Endothelial cell of umbilical vein (primary cell): ENCODE data around the gene ZNF689. TPM values are rescaled to one million over a fixed set of nuclear protein-coding genes. Genes with fewer than 3 reads are reported as not detected.

Experiments
- BruUV-seq: library from RNA; stranded (reverse); fragments of 400-500 nt; replicated peaks from 2 replicates; lab custom pipeline; 2021; lab: Mats Ljungman, UMichigan
- CTCF ChIA-PET: fragments of 300-600, 350-600 bp; sonication (Branson Sonifier 250); formaldehyde crosslinking; loops from one replicate; lab custom pipeline; 2021; ENCODE audit warnings: antibody characterized with exemption, inconsistent platforms; lab: Charles Lee
- POLR2A ChIA-PET: fragments of 300-600, 350-600 bp; sonication (Branson Sonifier 250); formaldehyde crosslinking; loops from one replicate; lab custom pipeline; 2021; ENCODE audit warnings: antibody characterized with exemption, inconsistent platforms; lab: Charles Lee
- DNase-seq: peaks from one replicate; pipeline ENCODE4 v3.0.0-alpha.2; 2011; ENCODE audit warnings: low read depth, low spot score
- FAIRE-seq: peaks from 2 replicates; lab custom pipeline; 2011; peaks lifted over from hg19 to GRCh38; lab: Jason Lieb, UNC
- H2AFZ ChIP-seq: 2 replicates; pipeline ENCODE4 v1.6.0; 2012; ENCODE audit warnings: low read depth, low read length, control low read depth, inconsistent platforms
- H3K27ac ChIP-seq: 2 replicates; pipeline ENCODE4 v1.5.1; 2011; ENCODE audit warnings: low read depth, mild to moderate bottlenecking, control low read depth, low read length, moderate library complexity; ENCODE audit not compliant: insufficient read depth
- H3K27me3 ChIP-seq, 2 experiments: 2 replicates each; pipeline versions ENCODE4 v1.6.0 to v1.6.1; 2011; ENCODE audit warnings: low read length in 2 of 2, mixed read lengths in 1 of 2; ENCODE audit not compliant: control insufficient read depth in 2 of 2, insufficient read depth in 2 of 2
- H3K36me3 ChIP-seq, 2 experiments: 2 replicates in 1 of 2; 3 replicates in 1 of 2; pipeline ENCODE4 v1.5.1; 2011; ENCODE audit warnings: low read length in 2 of 2, mild to moderate bottlenecking in 1 of 2, moderate library complexity in 1 of 2; ENCODE audit not compliant: control insufficient read depth in 2 of 2, insufficient read depth in 2 of 2; ENCODE audit errors: extremely low read depth in 1 of 2
- H3K4me1 ChIP-seq: 3 replicates; pipeline ENCODE4 v1.5.1; 2011; ENCODE audit warnings: mild to moderate bottlenecking, low read length; ENCODE audit not compliant: control insufficient read depth, insufficient read depth; ENCODE audit errors: extremely low read depth
- H3K4me2 ChIP-seq: 2 replicates; pipeline ENCODE4 v1.6.1; 2011; ENCODE audit warnings: low read length, control low read depth, mixed read lengths; ENCODE audit not compliant: insufficient read depth
- H3K4me3 ChIP-seq, 3 experiments: fragments of 200-600 bp in 1 of 3; sonication (generic), shearing (Covaris generic) in 1 of 3; replicated peaks in 1 of 3; 2 replicates each; pipeline ENCODE4 v1.5.1; 2011 to 2016; ENCODE audit warnings: control low read depth in 3 of 3, low read length in 3 of 3, mild to moderate bottlenecking in 2 of 3, inconsistent platforms in 1 of 3, low read depth in 1 of 3, moderate library complexity in 1 of 3; ENCODE audit not compliant: insufficient read depth in 1 of 3
- H3K79me2 ChIP-seq: 2 replicates; pipeline ENCODE4 v1.6.0; 2012; ENCODE audit warnings: low read length, inconsistent platforms; ENCODE audit not compliant: control insufficient read depth, insufficient read depth
- H3K9ac ChIP-seq: replicated peaks from 2 replicates; pipeline ENCODE3; 2011; ENCODE audit warnings: low read length, control low read depth; ENCODE audit not compliant: insufficient read depth; ENCODE audit errors: extremely low read depth
- H3K9me1 ChIP-seq: replicated peaks from 3 replicates; pipeline ENCODE4 v1.6.0; 2011; ENCODE audit warnings: mild to moderate bottlenecking, low read length; ENCODE audit not compliant: control insufficient read depth, insufficient read depth; ENCODE audit errors: extremely low read depth
- H3K9me3 ChIP-seq: replicated peaks from 2 replicates; pipeline ENCODE4 v1.5.1; 2012; ENCODE audit warnings: low read length, inconsistent platforms; ENCODE audit not compliant: control insufficient read depth, insufficient read depth
- H4K20me1 ChIP-seq: replicated peaks from 2 replicates; pipeline ENCODE3; 2011; ENCODE audit warnings: mild to moderate bottlenecking, low read length; ENCODE audit not compliant: control insufficient read depth, insufficient read depth; ENCODE audit errors: extremely low read depth
- EZH2 ChIP-seq: IDR thresholded peaks from 2 replicates; pipeline ENCODE4 v1.6.1; 2012; ENCODE audit warnings: borderline replicate concordance, low read depth, mild to moderate bottlenecking, moderate library complexity, low read length, inconsistent platforms; ENCODE audit not compliant: severe bottlenecking
- FOS ChIP-seq: IDR thresholded peaks from 2 replicates; pipeline ENCODE4 v1.6.1; 2011; ENCODE audit warnings: mild to moderate bottlenecking, low read length, moderate library complexity, borderline replicate concordance; ENCODE audit not compliant: insufficient read depth
- GATA2 ChIP-seq: IDR thresholded peaks from 2 replicates; pipeline ENCODE4 v1.7.0; 2011; ENCODE audit warnings: low read depth, mild to moderate bottlenecking, moderate library complexity, mixed read lengths, low read length; ENCODE audit not compliant: insufficient read length, insufficient read depth
- JUN ChIP-seq: IDR thresholded peaks from 2 replicates; pipeline ENCODE4 v1.6.1; 2011; ENCODE audit warnings: borderline replicate concordance, low read depth; ENCODE audit not compliant: insufficient read length, insufficient read depth
- MAX ChIP-seq: IDR thresholded peaks from 2 replicates; pipeline ENCODE4 v1.6.1; 2011; ENCODE audit not compliant: insufficient read depth, insufficient read length
- MYC ChIP-seq: IDR thresholded peaks from one replicate; pipeline ENCODE4 v1.6.1; 2011; ENCODE audit warnings: mild to moderate bottlenecking, low read depth, low read length
- POLR2A ChIP-seq: IDR thresholded peaks from 2 replicates; pipeline ENCODE4 v1.6.1; 2012; ENCODE audit warnings: low read depth, mild to moderate bottlenecking, control low read depth, low read length
- POLR2AphosphoS5 ChIP-seq: IDR thresholded peaks from 2 replicates; pipeline ENCODE4 v1.6.1; 2012; ENCODE audit warnings: low read depth, mild to moderate bottlenecking, control low read depth, low read length, moderate library complexity; ENCODE audit not compliant: insufficient read depth
- dilution Hi-C: fragments of 300-500 bp; cut with MboI; formaldehyde crosslinking; loops from one replicate; pipeline ENCODE4 v1.15.0; 2019; ENCODE audit warnings: low sequenced_read_pairs; ENCODE audit not compliant: extremely low pct_ligation_motif_present
- intact Hi-C: fragments of 100-400 bp; cut with micrococcal nuclease; formaldehyde crosslinking; loops from one replicate; pipeline ENCODE4 v1.10.0; 2022
- polyA plus RNA-seq, 4 experiments: library from polyadenylated mRNA; depleted of rRNA in 3 of 4; stranded (reverse) in 3 of 4; unstranded in 1 of 4; fragments of >200 nt; gene quantifications; 2 replicates each; pipeline versions ENCODE4 v1.2.1 to v1.2.3, GENCODE V29; 2011 to 2012; ENCODE audit warnings: missing spikeins in 1 of 4
- total RNA-seq: library from RNA; stranded (reverse); gene quantifications from 2 replicates; pipeline ENCODE4 v1.2.3, GENCODE V29; 2021
- TF ChIP-seq, protein P1 (sequence below), 2 donors: IDR thresholded peaks; 1 replicate in 1 of 2; 2 replicates in 1 of 2; pipeline ENCODE4 v1.5.1; 2011; ENCODE audit warnings: low read length in 2 of 2, mild to moderate bottlenecking in 2 of 2, moderate library complexity in 2 of 2, control low read depth in 1 of 2, inconsistent platforms in 1 of 2, low read depth in 1 of 2; ENCODE audit not compliant: insufficient read depth in 1 of 2; ENCODE audit errors: extremely low read depth in 1 of 2

ZNF689 gene
- total and polyA plus RNA-seq, 2 donors (not counting 3 experiments of a cell fraction or from before 2014, with no cell fraction given), result 7.5 to 8.4 TPM

GRCh38 chr16:30619202-30619601 lies 9.0 kb upstream of the ZNF689 start:
- Histone ChIP-seq H3K9ac (no peak overlapping the region), H3K4me1 (no peaks in the 10 kb centered on the region), H3K36me3 (no peaks in the 10 kb centered on the region), H3K4me2 (no peak overlapping the region), H3K4me3 (no peak overlapping the region), H3K9me1 (no peaks in the 10 kb centered on the region), H2AFZ (no peak overlapping the region), H3K27ac (no peak overlapping the region), H3K27me3 (peaks cover 12 to 13% of the 10 kb centered on the region in 2 experiments), H4K20me1 (no peaks in the 10 kb centered on the region), H3K9me3 (no peaks in the 10 kb centered on the region), H3K79me2 (no peaks in the 10 kb centered on the region)
- FAIRE-seq (no peak), DNase-seq (no peak)
- ChIA-PET CTCF (interaction anchor here (1.1 to 1.8 kb wide), 3 partner anchors 9 to 31 kb away, joined by 3 to 6 read pairs (median 3); partner anchors contain the start of genes PRR14 and ZNF689), POLR2A (interaction anchor here (0.7 kb wide), 1 partner anchor 10 kb away, joined by 4 read pairs; no protein-coding TSS in a partner anchor)
- no TSS peak for BruUV-seq
- TF ChIP-seq, protein P1, sequence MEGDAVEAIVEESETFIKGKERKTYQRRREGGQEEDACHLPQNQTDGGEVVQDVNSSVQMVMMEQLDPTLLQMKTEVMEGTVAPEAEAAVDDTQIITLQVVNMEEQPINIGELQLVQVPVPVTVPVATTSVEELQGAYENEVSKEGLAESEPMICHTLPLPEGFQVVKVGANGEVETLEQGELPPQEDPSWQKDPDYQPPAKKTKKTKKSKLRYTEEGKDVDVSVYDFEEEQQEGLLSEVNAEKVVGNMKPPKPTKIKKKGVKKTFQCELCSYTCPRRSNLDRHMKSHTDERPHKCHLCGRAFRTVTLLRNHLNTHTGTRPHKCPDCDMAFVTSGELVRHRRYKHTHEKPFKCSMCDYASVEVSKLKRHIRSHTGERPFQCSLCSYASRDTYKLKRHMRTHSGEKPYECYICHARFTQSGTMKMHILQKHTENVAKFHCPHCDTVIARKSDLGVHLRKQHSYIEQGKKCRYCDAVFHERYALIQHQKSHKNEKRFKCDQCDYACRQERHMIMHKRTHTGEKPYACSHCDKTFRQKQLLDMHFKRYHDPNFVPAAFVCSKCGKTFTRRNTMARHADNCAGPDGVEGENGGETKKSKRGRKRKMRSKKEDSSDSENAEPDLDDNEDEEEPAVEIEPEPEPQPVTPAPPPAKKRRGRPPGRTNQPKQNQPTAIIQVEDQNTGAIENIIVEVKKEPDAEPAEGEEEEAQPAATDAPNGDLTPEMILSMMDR (IDR thresholded peaks at IDR 0.05; ENCODE audit: extremely low read depth in 1 of 2, insufficient read depth in 1 of 2, low read depth in 1 of 2, low read length in 2 of 2), result no peak
- TF ChIP-seq POLR2A, result no peak
- TF ChIP-seq MAX, result no peak
- no peak for TF ChIP-seq GATA2
- TF ChIP-seq POLR2AphosphoS5, result no peak
- TF ChIP-seq FOS, result no peak
- no peak for TF ChIP-seq JUN
- TF ChIP-seq EZH2, result no peak
- TF ChIP-seq MYC, result no peak
- intact Hi-C loops (no loop called here), dilution Hi-C loops (no loop called here)
